Keratinocyte (primary cell): ENCODE results near the gene SNTG2. TPM values are rescaled to one million over a fixed set of nuclear protein-coding genes. Genes with fewer than 3 reads are reported as not detected.

Experiments used
- DNase-seq: peaks from one replicate; pipeline ENCODE4 v3.0.0-alpha.2; 2011; ENCODE audit warnings: low read depth, missing footprints, low spot score
- FAIRE-seq: peaks from 2 replicates; lab custom pipeline; 2011; peaks lifted over from hg19 to GRCh38; lab: Jason Lieb, UNC
- H2AFZ ChIP-seq: 2 replicates; pipeline ENCODE4 v1.6.0; 2012; ENCODE audit warnings: low read length, control low read depth, inconsistent platforms; ENCODE audit not compliant: control insufficient read depth
- H3K27ac ChIP-seq: 2 replicates; pipeline ENCODE4 v1.5.1; 2011; ENCODE audit warnings: low read length; ENCODE audit not compliant: control insufficient read depth, insufficient read depth
- H3K27me3 ChIP-seq: 3 replicates; pipeline ENCODE4 v1.6.0; 2011; ENCODE audit warnings: low read length; ENCODE audit not compliant: control insufficient read depth, insufficient read depth; ENCODE audit errors: extremely low read depth
- H3K36me3 ChIP-seq, 2 experiments: 2 replicates in 1 of 2; 3 replicates in 1 of 2; pipeline ENCODE4 v1.5.1; 2011; ENCODE audit warnings: low read length in 2 of 2, mild to moderate bottlenecking in 1 of 2; ENCODE audit not compliant: control insufficient read depth in 2 of 2, insufficient read depth in 2 of 2; ENCODE audit errors: extremely low read depth in 1 of 2
- H3K4me1 ChIP-seq: 3 replicates; pipeline ENCODE4 v1.5.1; 2011; ENCODE audit warnings: low read length; ENCODE audit not compliant: control insufficient read depth, insufficient read depth; ENCODE audit errors: extremely low read depth
- H3K4me2 ChIP-seq: 3 replicates; pipeline ENCODE4 v1.6.0; 2011; ENCODE audit warnings: low read depth, low read length; ENCODE audit not compliant: control insufficient read depth, insufficient read depth; ENCODE audit errors: extremely low read depth
- H3K4me3 ChIP-seq, 3 experiments: fragments of 200-600 bp in 1 of 3; sonication (generic) in 1 of 3; 2 replicates in 2 of 3; 3 replicates in 1 of 3; pipeline ENCODE4 v1.5.1; 2011 to 2016; ENCODE audit warnings: low read length in 3 of 3, mild to moderate bottlenecking in 3 of 3, control low read depth in 2 of 3, inconsistent platforms in 1 of 3, low read depth in 1 of 3, mixed read lengths in 1 of 3, mixed run types in 1 of 3, moderate library complexity in 1 of 3; ENCODE audit not compliant: control insufficient read depth in 2 of 3, insufficient read depth in 2 of 3; ENCODE audit errors: extremely low read depth in 1 of 3
- H3K79me2 ChIP-seq: 2 replicates; pipeline ENCODE4 v1.6.0; 2012; ENCODE audit warnings: low read length; ENCODE audit not compliant: control insufficient read depth, insufficient read depth
- H3K9ac ChIP-seq: 3 replicates; pipeline ENCODE4 v1.6.0; 2011; ENCODE audit warnings: low read length; ENCODE audit not compliant: control insufficient read depth, insufficient read depth; ENCODE audit errors: extremely low read depth
- H3K9me1 ChIP-seq: 3 replicates; pipeline ENCODE4 v1.6.0; 2011; ENCODE audit warnings: low read length; ENCODE audit not compliant: control insufficient read depth, insufficient read depth; ENCODE audit errors: extremely low read depth
- H3K9me3 ChIP-seq: 2 replicates; pipeline ENCODE4 v1.5.1; 2012; ENCODE audit warnings: low read depth, low read length; ENCODE audit not compliant: control insufficient read depth
- H4K20me1 ChIP-seq: 3 replicates; pipeline ENCODE4 v1.6.0; 2011; ENCODE audit warnings: low read length; ENCODE audit not compliant: control insufficient read depth, insufficient read depth; ENCODE audit errors: extremely low read depth
- EZH2 ChIP-seq: IDR thresholded peaks from one replicate; pipeline ENCODE4 v1.6.1; 2012; ENCODE audit warnings: inconsistent platforms, mild to moderate bottlenecking, low read length, moderate library complexity
- dilution Hi-C: fragments of 300-500 bp; cut with MboI; formaldehyde crosslinking; loops from one replicate; pipeline ENCODE4 v1.7.0; 2020; ENCODE audit warnings: low sequenced_read_pairs; ENCODE audit not compliant: extremely low pct_ligation_motif_present
- polyA plus RNA-seq, 5 experiments: library from polyadenylated mRNA; depleted of rRNA in 3 of 5; stranded (reverse) in 3 of 5; stranded (forward) in 1 of 5; unstranded in 1 of 5; fragments of >200 nt; gene quantifications; 1 replicate in 1 of 5; 2 replicates in 3 of 5; 3 replicates in 1 of 5; pipeline versions ENCODE4 v1.2.1 to v1.2.3, GENCODE V29; 2011 to 2012; ENCODE audit warnings: missing spikeins in 2 of 5, low read depth in 1 of 5, low replicate concordance in 1 of 5
- TF ChIP-seq, protein P1 (sequence below), 3 experiments: IDR thresholded peaks in 1 of 3; conservative IDR thresholded peaks in 1 of 3; optimal IDR thresholded peaks in 1 of 3; 2 replicates in 2 of 3; 3 replicates in 1 of 3; pipeline versions ENCODE3 to v1.5.1; 2011; ENCODE audit warnings: low read length in 3 of 3, mild to moderate bottlenecking in 3 of 3, moderate library complexity in 2 of 3, control low read depth in 1 of 3, inconsistent platforms in 1 of 3; ENCODE audit not compliant: insufficient read depth in 2 of 3; ENCODE audit errors: extremely low read depth in 1 of 3

SNTG2 gene
- polyA plus RNA-seq, 1 donor (not counting 4 experiments of a cell fraction or from before 2014, with no cell fraction given), result not detected

DNA sequence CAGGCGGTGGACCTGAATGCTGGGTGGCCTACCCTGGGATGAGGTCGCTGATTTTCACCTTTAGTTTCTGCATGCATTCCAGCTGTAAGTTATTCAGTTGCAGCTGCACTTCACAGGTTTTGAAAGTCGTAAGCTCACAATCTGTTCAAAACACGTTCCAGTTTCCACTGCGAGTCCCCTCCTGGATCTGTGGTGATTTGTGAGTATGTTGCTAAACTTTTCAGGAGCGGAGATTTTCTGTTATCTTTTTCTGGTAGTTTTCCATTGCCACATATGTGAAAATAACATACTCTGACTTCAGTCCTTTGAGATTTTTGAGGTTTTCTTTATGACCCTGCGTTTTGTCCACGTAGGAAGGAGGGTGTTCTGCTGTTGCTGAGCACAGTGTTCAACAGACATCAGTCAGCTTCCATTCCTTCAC is 102.1 kb downstream of the SNTG2 start:
- no peaks in the 10 kb centered on the region for H3K27me3 ChIP-seq
- H4K20me1 ChIP-seq, result no peaks in the 10 kb centered on the region
- no peaks in the 10 kb centered on the region for H3K79me2 ChIP-seq
- H3K4me3 ChIP-seq, result no peak overlapping the region
- peaks cover 12% of the 10 kb centered on the region for H3K4me1 ChIP-seq
- no peaks in the 10 kb centered on the region for H3K36me3 ChIP-seq
- no peaks in the 10 kb centered on the region for H3K9me1 ChIP-seq
- DNase-seq (no peak), FAIRE-seq (no peak)
- no peak overlapping the region for H3K4me2 ChIP-seq
- dilution Hi-C loops, result no loop called here
- no peak overlapping the region for H3K27ac ChIP-seq
- TF ChIP-seq, protein P1, sequence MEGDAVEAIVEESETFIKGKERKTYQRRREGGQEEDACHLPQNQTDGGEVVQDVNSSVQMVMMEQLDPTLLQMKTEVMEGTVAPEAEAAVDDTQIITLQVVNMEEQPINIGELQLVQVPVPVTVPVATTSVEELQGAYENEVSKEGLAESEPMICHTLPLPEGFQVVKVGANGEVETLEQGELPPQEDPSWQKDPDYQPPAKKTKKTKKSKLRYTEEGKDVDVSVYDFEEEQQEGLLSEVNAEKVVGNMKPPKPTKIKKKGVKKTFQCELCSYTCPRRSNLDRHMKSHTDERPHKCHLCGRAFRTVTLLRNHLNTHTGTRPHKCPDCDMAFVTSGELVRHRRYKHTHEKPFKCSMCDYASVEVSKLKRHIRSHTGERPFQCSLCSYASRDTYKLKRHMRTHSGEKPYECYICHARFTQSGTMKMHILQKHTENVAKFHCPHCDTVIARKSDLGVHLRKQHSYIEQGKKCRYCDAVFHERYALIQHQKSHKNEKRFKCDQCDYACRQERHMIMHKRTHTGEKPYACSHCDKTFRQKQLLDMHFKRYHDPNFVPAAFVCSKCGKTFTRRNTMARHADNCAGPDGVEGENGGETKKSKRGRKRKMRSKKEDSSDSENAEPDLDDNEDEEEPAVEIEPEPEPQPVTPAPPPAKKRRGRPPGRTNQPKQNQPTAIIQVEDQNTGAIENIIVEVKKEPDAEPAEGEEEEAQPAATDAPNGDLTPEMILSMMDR (optimal IDR thresholded peaks at IDR 0.05 in 1 of 3, IDR thresholded peaks at IDR 0.05 in 1 of 3, conservative IDR thresholded peaks at IDR 0.05 in 1 of 3; ENCODE audit: extremely low read depth in 1 of 3, insufficient read depth in 2 of 3, low read length in 3 of 3), result no peak
- TF ChIP-seq EZH2, result no peak
- no peak overlapping the region for H3K9ac ChIP-seq
- no peaks in the 10 kb centered on the region for H3K9me3 ChIP-seq
- no peak overlapping the region for H2AFZ ChIP-seq

DNA sequence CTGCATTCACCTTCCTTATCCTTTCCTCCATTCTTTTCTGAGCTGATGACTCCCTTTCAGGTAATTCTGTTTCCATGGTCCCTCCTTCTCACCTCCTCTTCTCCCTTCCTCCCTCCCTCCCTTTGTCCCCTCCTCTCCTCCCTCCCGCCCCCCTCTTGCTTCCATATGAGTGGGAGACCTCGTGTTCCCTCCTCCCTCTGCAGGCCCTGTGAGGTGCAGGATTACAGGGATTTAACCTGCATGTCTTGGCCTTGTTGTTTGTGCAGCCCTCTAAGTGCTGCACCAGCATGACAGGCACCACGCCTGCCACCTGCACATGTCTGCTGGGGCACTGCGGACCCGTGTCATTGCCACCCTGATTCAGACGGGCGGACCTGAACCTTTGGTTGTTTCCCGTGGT is 103.1 kb downstream of the SNTG2 start:
- no peak overlapping the region for H3K4me3 ChIP-seq

More for the DNA sequence above, 103.1 kb downstream of the SNTG2 start:
- no peak overlapping the region for H3K9ac ChIP-seq
- no peak overlapping the region for H3K4me2 ChIP-seq
- H3K27me3 ChIP-seq, result no peaks in the 10 kb centered on the region
- DNase-seq, result no peak
- no peaks in the 10 kb centered on the region for H3K9me3 ChIP-seq
- H2AFZ ChIP-seq, result no peak overlapping the region
- no peaks in the 10 kb centered on the region for H4K20me1 ChIP-seq
- H3K79me2 ChIP-seq, result no peaks in the 10 kb centered on the region
- TF ChIP-seq EZH2, result no peak
- TF ChIP-seq, protein P1 (optimal IDR thresholded peaks at IDR 0.05 in 1 of 3, IDR thresholded peaks at IDR 0.05 in 1 of 3, conservative IDR thresholded peaks at IDR 0.05 in 1 of 3; ENCODE audit: extremely low read depth in 1 of 3, insufficient read depth in 2 of 3, low read length in 3 of 3), result no peak
- no peaks in the 10 kb centered on the region for H3K36me3 ChIP-seq
- no peak for FAIRE-seq
- no peak overlapping the region for H3K27ac ChIP-seq
- dilution Hi-C loops, result no loop called here
- H3K4me1 ChIP-seq, result peaks cover 12% of the 10 kb centered on the region
- no peaks in the 10 kb centered on the region for H3K9me1 ChIP-seq
